ENCODE data around the gene VDR. TPM values are rescaled to one million over a fixed set of nuclear protein-coding genes. Genes with fewer than 3 reads are reported as not detected.

The VDR gene
- total and polyA plus RNA-seq, 8 donors = 1.1 to 32.1 (median 2.2) TPM

GRCh38 chr12:47913081-47913480, 8.3 kb upstream of the VDR start:
- no peak overlapping the region for H3K27ac ChIP-seq
- intact Hi-C loops (cut with DNase I) = no loop called here
- DNase-seq = no peak
- peaks cover 0 to 4% of the 10 kb centered on the region in 2 donors for H3K27me3 ChIP-seq
- no peaks in the 10 kb centered on the region for H3K9me3 ChIP-seq
- H3K4me3 ChIP-seq = no peak overlapping the region
- no peaks in the 10 kb centered on the region for H3K4me1 ChIP-seq
- no peak for TF ChIP-seq CTCF (IDR thresholded peaks at IDR 0.05)
- no peaks in the 10 kb centered on the region for H3K36me3 ChIP-seq
- no peak for ATAC-seq

- H3K27me3 ChIP-seq = peaks cover 0 to 6% of the 10 kb centered on the region in 2 donors
- no peaks in the 10 kb centered on the region for H3K9me3 ChIP-seq
- H3K4me3 ChIP-seq = no peak overlapping the region
- H3K27ac ChIP-seq = no peak overlapping the region
- TF ChIP-seq CTCF (IDR thresholded peaks at IDR 0.05) = no peak
- intact Hi-C loops (cut with DNase I) = no loop called here
- ATAC-seq (no peak), DNase-seq (no peak)
- no peaks in the 10 kb centered on the region for H3K4me1 ChIP-seq
- no peaks in the 10 kb centered on the region for H3K36me3 ChIP-seq
Observed at GRCh38 chr12:47912556-47912955, 7.8 kb upstream of the VDR start.

GRCh38 chr12:47910981-47911380, 6.2 kb upstream of the VDR start:
- no peak overlapping the region for H3K27ac ChIP-seq
- no peaks in the 10 kb centered on the region for H3K36me3 ChIP-seq
- H3K4me1 ChIP-seq = peaks cover 0 to under 1% of the 10 kb centered on the region in 2 donors
- ATAC-seq (no peak), DNase-seq (no peak)
- H3K4me3 ChIP-seq = no peak overlapping the region
- no peaks in the 10 kb centered on the region for H3K9me3 ChIP-seq
- peaks cover 0 to 22% of the 10 kb centered on the region in 2 donors for H3K27me3 ChIP-seq
- no peak for TF ChIP-seq CTCF (IDR thresholded peaks at IDR 0.05)
- intact Hi-C loops (cut with DNase I) = no loop called here

- H3K4me3 ChIP-seq = no peak overlapping the region
- H3K27me3 ChIP-seq = peaks cover 0 to 27% of the 10 kb centered on the region in 2 donors
- intact Hi-C loops (cut with DNase I) = no loop called here
- no peaks in the 10 kb centered on the region for H3K36me3 ChIP-seq
- H3K9me3 ChIP-seq = no peaks in the 10 kb centered on the region
- H3K4me1 ChIP-seq = peaks cover 0 to 5% of the 10 kb centered on the region in 2 donors
- no peak overlapping the region for H3K27ac ChIP-seq
- ATAC-seq (no peak), DNase-seq (no peak)
- no peak for TF ChIP-seq CTCF (IDR thresholded peaks at IDR 0.05)
Observed at GRCh38 chr12:47910486-47910885, 5.7 kb upstream of the VDR start.

DNA sequence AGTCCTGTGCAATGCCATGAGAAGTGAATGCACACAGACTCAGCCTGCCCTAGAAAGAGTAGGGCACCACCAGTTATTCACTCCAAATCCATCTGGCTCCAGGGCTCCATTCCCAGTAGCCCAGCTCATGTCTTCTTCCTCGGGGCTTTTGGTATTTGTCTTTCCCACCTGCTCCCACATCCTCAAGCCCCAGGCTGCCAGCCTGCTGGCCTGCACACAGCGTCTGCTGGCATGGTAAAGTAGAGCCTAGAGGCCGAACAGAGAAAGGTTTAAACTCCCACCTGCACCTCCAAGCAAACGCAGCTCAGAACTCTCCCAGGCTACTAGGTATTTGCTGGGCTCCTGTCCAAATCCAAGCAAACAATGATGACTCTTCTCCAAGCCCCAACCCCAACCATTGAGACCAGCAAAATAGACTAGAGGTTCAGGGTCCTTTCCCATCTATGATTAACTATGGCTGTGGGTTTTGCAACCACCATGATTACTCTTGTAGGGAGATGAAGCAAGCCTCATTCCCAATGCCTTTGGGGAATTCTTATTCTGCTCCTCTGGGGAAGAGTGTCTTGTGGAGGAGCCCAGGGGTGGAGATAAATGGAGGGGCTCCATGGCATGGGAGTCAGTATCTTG, 5.2 kb upstream of the VDR start:
- TF ChIP-seq CTCF (IDR thresholded peaks at IDR 0.05) = no peak
- H3K36me3 ChIP-seq = no peaks in the 10 kb centered on the region
- no peak overlapping the region for H3K4me3 ChIP-seq
- H3K27me3 ChIP-seq = peaks cover 0 to 32% of the 10 kb centered on the region in 2 donors
- peaks cover 0 to 11% of the 10 kb centered on the region in 2 donors for H3K4me1 ChIP-seq
- H3K9me3 ChIP-seq = no peaks in the 10 kb centered on the region
- intact Hi-C loops (cut with DNase I) = loop anchor here in 1 of 2 donors (10.0 kb wide), 1 partner anchor 45 kb away; no protein-coding TSS in a partner anchor
- DNase-seq (no peak), ATAC-seq (no peak)
- H3K27ac ChIP-seq = no peak overlapping the region

Measured in left lung (tissue), 10 donors.